Stimulated activated CD8-positive, alpha-beta memory T cell treated with anti-CD3 and anti-CD28 coated beads, Interleukin-15, amount 100 ng/mL, for 24 hours (primary cell): Measurements from ENCODE around the gene THRSP.
"Not testable (repeated sequence)": the region's sequence is repeated elsewhere in the genome, so short reads cannot be mapped to it uniquely, and the experiment has no call there.

Experiments used
- DNase-seq: peaks from one replicate; pipeline ENCODE4 v3.0.0-alpha.2; 2020; ENCODE audit warnings: low read depth

THRSP gene

DNA sequence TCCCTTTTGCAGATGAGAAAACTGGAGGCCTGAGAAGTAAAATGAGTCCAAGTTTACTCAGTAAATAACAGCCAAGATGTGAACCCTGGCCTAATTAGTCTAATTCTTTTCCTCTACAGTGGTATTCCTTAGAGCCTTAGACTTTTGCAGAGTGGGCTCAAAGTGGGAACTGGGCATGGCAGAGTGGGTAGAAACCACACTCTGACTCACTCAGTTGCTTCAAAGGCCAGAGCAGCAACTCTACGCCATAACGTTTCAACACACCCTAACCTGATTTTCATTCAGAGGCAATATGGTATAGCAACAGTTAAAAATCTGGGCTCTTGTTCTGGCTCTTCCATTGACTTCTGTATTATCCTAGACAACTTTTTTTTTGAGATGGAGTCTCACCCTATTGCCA is 2.8 kb downstream of the THRSP start:
- DNase-seq = no peak

DNA sequence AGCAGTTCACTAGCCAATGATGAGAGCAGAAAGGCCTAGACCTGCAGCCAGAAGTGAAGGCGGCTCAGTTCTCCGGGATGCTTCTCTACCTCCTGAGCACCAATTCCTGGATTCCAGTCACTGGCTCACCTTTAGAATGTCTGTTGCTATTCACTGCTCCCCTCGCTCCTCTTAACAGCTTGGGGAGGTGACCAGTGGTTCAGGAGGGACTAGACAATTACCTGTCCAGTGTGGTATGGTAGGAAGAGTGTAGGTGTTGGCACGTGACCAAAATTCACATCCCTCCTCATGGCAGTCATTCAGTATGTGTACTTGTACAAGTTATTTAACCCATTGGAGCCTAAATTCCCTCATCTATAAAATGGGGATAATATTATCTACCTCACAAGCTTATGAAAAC is 4.0 kb downstream of the THRSP start:
- DNase-seq = no peak

DNA sequence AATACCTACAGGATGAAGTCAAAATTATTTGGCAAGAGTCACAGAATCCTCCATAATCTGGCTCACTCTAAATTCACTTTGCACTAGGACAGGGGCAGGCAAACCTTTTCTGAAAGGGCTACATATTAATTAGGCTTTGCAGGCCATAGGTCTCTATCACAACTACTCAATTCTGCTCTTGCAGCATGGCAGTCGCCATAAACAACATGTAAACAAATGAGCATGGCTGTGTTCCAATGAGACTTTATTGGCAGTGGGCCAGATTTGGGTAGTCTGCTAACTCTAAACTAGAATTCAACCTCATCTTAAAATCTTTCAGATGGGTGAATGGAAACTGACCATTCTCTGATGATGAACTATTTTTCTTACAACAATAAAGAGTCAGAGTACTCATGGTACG is 5.8 kb downstream of the THRSP start:
- DNase-seq = no peak

DNA sequence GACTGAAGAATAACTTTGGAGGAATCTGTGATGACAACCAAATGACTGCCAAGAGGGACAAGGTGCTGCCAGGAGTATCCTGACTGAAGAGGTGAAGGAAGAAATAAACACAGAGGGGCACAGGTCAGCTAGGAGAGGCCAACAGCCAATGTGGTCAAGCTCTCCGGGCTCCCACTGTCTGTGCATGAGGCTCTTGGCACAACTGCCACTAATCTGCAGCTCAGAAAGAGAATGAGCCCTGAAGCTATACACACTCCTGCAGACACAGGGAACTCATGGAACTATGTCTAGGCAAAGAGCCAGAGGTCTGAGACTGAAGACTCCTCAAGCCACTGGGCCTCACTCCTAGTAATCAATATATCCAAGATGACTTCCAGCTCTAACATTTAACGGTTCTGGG is 7.0 kb downstream of the THRSP start:
- no peak for DNase-seq

DNA sequence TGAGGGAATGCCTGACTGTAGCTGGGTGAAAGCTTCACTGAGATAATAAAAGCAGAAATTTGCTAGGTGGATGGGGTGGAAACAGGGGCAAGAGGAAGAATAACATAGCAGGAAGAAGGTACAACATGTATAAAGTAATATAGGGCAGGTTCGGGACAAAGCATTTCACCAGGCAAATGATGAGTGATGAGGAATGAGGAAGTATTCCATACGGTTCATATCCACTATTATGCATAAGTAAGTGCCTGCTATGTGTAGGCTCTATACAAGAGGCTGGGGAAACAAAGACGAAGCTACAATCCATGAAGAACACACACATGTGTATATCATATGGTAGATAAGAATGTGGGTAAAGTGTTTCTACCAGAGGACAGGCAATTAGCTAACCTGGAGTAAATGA is 8.1 kb downstream of the THRSP start:
- no peak for DNase-seq

DNA sequence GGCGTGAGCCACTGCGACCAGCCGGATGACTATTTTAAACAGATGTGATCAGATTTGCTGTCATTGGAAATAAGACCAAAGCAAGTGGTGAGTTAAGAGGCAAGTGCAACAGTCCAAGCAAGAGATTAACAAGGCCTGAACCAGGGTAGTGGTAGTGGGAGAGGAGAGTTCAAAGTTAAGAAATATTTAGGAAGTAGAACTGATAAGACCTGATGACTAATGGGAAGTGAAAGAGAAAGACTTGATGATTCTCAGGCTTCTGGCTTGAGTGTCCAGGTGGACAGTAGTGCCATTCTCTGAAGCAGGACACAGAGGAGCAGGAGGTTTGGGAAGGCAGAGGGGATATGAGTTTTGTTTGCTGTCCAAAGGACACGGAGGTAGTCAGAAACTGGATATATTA is 8.8 kb downstream of the THRSP start:
- DNase-seq = no peak

DNA sequence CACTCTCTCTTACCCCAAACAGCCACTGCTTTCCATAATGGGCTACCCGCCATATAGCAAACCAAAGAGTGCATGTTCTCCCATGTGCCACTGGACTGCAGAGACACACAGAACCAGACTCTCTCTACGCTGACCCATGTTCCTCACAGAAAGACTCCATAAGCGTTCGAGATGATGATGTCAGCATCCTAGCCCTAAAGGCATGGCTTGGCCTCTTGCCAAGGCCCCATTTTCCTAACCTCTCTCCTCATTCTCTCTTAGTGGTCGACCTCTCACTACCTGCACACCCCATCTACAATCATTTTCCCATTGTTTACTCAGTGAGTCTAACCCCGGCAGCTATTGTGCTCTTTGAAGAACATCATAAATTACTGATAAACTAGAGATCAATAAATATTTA is 11.1 kb downstream of the THRSP start:
- no peak for DNase-seq

DNA sequence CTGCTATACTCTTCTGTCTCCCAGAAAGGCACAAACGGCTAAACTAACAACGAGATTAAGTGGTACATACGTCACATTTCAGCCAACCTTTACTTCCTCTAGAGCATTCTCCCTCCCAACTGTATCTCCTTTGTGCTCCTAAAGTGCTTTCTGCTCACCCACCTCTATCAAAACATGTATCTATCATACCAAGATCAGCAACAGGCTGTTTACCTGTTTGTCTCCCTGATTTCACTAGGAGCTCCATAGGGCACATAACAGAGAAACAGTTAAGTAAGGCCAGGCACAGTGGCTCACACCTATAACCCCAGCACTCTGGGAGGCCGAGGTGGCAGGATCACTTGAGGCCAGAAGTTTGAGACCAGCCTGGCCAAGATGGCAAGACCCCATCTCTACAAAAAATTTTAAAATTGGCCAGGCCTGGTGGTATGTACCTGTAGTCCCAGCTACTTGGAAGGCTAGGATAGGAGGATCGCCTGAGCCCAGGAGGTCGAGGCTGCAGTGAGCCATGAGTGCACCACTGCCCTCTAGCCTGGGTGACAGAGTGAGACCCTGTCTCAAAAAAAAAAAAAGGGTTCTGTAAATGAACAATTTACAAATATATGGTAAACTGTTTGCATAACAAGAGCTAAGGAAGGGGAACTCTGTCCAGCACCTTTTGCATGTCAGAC is 13.2 kb downstream of the THRSP start:
- DNase-seq = no peak

DNA sequence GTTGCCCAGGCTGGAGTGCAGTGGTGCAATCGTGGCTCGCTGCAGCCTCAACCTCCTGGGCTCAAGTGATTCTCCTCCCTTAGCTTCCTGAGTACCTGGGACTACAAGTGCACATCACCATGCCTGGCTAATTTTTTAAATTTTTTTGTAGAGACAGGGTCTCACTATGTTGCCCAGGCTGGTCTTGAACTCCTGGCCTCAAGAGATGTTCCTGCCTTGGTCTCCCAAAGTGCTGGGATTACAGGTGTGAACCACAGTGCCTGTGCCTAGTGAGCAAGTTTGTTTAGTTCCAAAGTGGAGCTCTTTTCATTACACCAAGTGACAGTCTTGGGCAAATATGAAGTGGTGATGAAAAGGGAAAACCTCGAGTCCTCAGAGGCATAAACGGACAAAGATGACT is 13.9 kb downstream of the THRSP start:
- not testable (repeated sequence) for DNase-seq

DNA sequence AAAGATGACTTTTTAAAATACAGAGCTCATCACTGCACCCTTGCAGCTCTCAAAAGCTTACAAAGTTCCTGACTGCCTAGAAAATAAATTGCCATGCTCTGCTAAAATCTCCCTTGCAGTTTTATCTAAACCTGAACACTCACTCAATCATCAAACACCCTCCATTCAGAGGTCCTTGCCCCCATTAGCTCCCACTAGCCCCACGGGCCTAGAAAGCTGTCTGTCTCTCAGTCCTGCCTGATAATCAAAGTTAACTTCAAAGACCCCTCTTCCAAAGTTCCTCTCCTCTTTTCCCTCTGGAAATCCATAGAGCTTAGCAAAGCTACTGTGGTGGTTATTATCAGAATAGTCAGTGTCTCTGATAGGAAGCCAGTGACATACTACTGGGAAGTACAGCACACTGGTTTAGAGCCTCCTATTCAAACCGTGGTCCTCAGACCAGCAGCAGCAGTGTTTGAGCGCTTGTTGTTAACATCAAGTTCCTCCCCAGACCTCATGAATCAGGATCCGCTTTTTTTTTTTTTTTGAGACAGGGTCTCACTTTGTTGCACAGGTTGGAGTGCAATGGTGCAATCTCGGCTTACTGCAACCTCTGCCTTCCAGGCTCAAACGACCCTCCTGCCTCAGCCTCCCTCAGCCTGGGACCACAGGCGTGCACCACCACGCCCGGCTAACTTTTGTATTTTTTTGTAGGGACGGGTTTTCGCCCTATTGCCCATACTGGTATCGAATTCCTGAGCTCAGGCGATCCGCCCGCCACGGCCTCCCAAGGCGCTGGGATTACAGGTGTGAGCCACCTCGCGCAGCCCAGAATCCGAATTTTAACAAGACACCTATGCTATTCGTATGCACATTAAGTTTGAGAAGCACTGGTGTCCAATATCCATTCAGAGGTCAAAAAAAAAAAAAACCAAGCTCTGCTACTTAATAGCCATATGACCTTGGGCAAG is 14.8 kb downstream of the THRSP start:
- DNase-seq = no peak

DNA sequence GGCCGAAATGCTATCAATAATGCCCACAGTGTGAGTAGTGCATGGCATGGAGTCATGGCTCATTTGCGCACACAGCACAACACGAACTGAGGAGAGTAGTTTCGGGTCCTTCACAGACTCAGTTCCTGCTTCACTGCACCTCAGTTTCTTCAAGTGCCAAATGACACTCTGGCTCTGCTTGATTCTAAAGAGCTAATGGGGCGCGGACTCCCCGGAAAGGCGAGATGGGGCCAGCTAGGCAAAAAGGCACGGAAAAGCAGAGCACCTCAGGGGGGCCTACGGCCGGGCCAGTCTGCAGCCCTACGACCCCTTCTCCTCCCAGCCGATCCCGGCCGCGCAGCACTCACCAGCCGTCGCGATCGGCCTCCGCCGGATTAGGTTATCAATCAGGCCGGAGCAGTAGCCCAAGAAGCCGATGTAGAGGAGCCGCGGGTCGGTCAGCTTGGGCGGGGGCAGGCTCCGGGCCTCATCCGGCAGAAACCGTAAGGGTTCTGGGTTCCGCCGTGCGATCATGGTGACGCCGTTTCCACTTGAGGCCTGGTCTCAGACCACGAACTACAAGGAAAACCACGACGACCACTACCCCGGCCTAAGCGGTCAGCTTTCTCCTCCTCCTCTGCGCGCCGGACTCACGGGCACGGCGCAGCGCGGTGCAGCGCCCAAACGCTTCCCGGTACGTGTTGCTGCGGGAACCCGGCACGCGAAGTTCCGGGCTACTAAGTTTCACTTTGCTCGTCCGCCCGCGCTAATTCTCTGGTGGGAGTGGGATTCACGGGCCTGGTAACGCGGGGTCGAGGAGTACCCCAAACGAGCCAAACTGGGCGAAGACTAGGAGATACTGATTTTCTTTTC is 15.8 kb downstream of the THRSP start, which contains the start of gene NDUFC2:
NDUFC2 (minus strand) TSS at position 631 of the 852 bp plus-strand sequence; CDS start at position 513, 118 bp downstream.
- peak; percentile 28 for DNase-seq

DNA sequence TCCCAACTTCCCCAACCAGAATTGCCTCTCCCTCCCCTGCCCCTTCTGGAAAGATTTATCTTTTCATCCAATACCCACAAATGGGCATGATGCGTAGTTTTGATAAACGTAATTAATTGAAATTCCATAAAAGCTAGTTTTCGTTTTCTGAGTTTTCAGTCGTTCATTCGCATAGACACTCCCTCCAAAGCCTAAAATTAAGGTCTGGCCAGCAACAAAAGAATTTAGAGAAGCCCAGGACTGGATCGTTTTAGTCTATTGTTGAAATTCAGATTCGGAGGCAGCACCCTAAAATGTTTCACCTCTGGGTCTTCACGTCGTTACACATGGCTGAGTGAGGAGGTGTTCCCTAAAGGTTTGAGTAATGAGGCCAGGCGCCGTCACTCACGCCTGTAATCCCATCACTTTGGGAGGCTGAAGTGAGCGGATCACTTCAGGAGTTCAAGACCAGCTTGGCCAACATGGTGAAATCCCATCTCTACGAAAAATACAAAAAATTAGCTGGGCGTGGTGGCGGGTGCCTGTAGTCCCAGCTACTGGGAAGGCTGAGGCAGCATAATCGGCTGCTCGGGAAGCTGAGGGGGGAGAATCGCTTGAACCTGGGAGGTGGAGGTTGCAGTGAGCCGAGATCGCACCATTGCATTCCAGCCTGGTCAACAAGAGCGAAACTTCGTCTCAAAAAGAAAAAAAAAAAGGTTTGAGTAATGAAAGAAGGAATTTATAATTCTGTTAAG is 16.6 kb downstream of the THRSP start:
- no peak for DNase-seq

DNA sequence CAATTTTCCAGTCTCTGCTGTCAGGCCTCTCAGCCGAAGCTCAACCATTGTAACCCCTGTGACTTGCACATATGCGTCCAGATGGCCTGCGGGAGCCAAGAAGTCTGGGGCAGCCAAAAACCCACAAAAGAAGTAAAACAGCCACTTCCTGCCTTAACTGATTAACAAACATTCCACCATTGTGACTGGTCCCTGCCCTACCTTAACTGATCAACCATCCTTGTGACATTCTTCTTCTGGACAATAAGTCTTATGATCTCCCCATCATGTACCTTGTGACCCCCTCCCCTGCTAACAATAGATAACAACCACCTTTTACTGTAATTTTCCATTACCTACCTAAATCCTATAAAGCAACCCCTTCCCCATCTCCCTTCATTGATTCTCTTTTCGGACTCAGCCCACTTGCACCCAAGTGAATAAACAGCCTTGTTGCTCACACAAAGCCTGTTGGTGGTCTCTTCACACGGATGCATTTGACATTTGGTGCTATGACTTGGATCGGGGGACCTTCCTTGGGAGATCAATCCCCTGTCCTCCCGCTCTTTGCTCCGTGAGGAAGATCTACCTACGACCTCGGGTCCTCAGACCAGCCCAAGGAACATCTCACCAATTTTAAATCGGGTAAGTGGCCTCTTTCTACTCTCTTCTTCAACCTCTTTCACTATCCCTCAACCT is 17.3 kb downstream of the THRSP start:
- DNase-seq = no peak

DNA sequence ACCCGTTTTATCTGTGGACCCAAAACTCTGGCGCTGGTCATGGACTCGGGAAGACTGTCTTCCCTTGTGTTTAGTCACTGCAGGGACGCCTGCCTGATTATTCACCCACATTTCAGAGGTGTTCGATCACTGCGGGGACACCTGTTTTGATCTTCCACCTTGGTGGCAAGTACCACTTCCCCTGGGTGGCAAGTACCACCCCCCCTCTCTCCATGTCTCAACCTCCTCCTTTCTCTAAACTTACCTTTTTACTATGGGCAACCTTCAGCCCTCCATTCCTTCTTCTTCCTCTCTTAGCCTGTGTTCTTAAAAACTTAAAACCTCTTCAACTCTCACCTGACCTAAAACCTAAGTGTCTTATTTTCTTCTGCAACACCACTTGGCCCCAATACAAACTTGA is 17.9 kb downstream of the THRSP start:
- no peak for DNase-seq

DNA sequence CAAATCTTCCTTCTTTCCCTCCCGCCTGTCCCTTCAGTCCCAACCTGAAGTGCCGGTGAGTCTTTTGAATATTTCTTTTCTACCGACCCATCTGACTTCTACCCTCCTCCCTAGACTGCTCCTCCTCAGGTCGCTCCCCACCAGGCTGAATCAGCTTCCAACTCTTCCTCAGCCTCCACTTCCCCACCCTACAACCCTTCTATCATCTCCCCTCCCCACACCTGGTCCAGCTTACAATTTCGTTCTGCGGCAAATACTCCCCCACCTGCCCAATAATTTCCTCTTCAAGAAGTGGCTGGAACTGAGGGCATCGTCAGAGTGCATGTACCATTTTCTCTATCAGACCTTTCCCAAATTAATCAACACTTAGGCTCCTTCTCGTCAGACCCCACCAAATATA is 18.5 kb downstream of the THRSP start:
- no peak for DNase-seq

DNA sequence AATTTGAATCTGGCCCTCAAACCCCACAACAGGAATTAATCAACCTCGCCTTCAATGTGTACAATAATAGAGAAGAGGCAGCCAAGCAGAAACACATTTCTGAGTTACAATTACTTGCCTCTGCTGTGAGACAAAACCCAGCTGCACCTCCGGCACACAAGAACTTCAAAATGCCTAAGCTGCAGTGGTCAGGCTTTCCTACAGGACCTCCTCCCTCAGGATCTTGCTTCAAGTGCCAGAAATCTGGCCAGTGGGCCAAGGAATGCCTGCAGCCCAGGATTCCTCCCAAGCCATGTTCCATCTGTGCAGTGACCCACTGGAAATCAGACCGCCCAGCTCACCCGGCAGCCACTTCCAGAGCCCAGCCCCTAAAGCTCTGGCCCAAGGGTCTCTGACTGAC is 19.4 kb downstream of the THRSP start:
- no peak for DNase-seq

DNA sequence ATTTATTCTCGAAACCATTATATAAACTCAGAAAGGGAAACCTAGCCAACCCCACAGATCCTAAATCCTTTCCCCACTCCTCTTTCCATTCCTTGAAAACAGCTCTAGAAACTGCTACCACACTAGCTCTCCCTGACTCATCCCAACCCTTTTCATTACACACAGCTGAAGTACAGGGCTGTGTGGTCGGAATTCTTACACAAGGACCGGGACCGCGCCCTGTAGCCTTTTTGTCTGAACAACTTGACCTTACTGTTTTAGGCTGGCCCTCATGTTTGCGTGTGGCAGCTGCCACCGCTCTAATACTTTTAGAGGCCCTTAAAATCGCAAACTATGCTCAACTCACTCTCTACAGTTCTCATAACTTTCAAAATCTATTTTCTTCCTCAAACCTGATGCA is 20.8 kb downstream of the THRSP start:
- not testable (repeated sequence) for DNase-seq

DNA sequence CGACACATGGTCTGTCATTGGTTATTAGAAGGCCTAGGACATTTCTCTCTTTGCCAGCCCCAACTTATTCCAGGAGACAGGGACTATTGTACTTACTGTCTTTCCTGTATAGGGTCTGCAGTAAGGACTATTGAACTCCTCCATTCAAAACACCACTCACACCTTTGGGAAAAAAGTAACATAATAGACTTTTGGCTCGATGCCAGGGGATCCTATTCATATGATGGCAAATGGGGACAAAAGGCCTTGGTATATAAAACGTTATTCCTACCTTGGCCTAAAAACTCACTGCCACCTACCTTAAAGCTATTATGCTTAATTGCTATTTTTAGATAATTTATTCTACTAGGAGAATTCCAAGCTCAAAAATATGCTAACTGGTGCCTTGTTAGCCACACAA is 22.3 kb downstream of the THRSP start:
- DNase-seq = no peak

DNA sequence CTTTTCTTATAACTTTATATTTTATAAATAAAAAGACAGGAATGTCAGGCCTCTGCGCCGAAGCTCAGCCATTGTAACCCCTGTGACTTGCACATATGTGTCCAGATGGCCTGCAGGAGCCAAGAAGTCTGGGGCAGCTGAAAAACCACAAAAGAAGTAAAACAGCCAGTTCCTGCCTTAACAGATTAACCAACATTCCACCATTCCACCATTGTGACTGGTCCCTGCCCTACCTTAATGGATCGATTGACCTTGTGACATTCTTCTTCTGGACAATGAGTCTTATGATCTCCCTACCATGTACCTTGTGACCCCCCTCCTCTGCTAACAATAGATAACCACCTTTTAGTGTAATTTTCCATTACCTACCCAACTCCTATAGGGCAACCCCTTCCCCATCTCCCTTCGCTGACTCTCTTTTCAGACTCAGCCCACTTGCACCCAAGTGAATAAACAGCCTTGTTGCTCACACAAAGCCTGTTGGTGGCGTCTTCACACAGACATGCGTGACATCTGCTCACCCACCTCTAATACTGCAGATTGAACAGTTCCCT is 22.9 kb downstream of the THRSP start:
- DNase-seq = not testable (repeated sequence)

DNA sequence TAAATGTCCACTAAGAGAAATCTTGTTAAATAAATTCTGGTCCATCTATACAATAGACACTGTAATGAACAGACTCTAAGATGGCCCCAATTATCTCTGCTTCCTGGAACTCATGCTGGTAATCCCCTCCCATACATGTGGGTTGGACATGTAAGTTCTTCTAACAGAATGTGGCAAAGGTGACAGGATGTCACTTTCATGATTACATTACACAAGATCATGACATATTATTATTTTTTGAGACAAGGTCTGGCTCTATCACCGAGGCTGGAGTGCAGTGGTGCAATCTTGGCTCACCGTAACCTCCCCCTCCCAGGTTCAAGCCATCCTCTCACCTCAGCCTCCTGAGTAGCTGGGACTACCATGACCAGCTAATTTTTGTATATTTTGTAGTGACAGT is 30.6 kb downstream of the THRSP start:
- DNase-seq = no peak
